Hematopoietic multipotent progenitor cell treated with erythropoietin and hydrocortisone succinate and interleukin-3 and kit ligand, for 17 days (in vitro differentiated cells): ENCODE results near the gene TOE1.
"Not testable (repeated sequence)": the region's sequence is repeated elsewhere in the genome, so short reads cannot be mapped to it uniquely, and the experiment has no call there.

ENCODE experiments used
- DNase-seq: peaks from one replicate; pipeline ENCODE4 v3.0.0-alpha.2; 2015; ENCODE audit warnings: low spot score

Gene TOE1

GRCh38 chr1:45355683-45356082 lies 15.7 kb downstream of the TOE1 start:
- no peak for DNase-seq

GRCh38 chr1:45356186-45356585 lies 16.2 kb downstream of the TOE1 start:
- no peak for DNase-seq

GRCh38 chr1:45359882-45360513 lies 20.0 kb downstream of the TOE1 start:
- DNase-seq, result peak; percentile 64

- not testable (repeated sequence) for DNase-seq
Observed at GRCh38 chr1:45360981-45361380, 21.0 kb downstream of the TOE1 start.

- no peak for DNase-seq
Observed at GRCh38 chr1:45364294-45364693, 24.3 kb downstream of the TOE1 start.

- DNase-seq, result no peak
Observed at GRCh38 chr1:45365051-45365450, 25.1 kb downstream of the TOE1 start.

GRCh38 chr1:45370575-45370974 lies 30.6 kb downstream of the TOE1 start:
- no peak for DNase-seq

GRCh38 chr1:45373573-45373972 lies 33.6 kb downstream of the TOE1 start:
- no peak for DNase-seq

- no peak for DNase-seq
Observed at GRCh38 chr1:45375104-45376090, 35.4 kb downstream of the TOE1 start.

GRCh38 chr1:45378184-45378583 lies 38.2 kb downstream of the TOE1 start:
- no peak for DNase-seq

GRCh38 chr1:45379524-45379923 lies 39.6 kb downstream of the TOE1 start:
- DNase-seq, result no peak

GRCh38 chr1:45380125-45380524 lies 40.2 kb downstream of the TOE1 start:
- DNase-seq, result no peak

GRCh38 chr1:45380730-45381129 lies 40.8 kb downstream of the TOE1 start:
- no peak for DNase-seq

- DNase-seq, result no peak
Observed at GRCh38 chr1:45381243-45381642, 41.3 kb downstream of the TOE1 start.

- no peak for DNase-seq
Observed at GRCh38 chr1:45383191-45383590, 43.2 kb downstream of the TOE1 start.

- DNase-seq, result not testable (repeated sequence)
Observed at GRCh38 chr1:45384213-45384612, 44.2 kb downstream of the TOE1 start.

- DNase-seq, result no peak
Observed at GRCh38 chr1:45385302-45385701, 45.3 kb downstream of the TOE1 start.

- no peak for DNase-seq
Observed at GRCh38 chr1:45386219-45386618, 46.2 kb downstream of the TOE1 start.
